OCI-LY3 (cell line): ENCODE measurements around the gene LARGE1.

Experiments
- EZH2phosphoT487 ChIP-seq: fragments of 200-600 bp; shearing (Covaris generic); IDR thresholded peaks from 2 replicates; pipeline ENCODE4 v1.6.1; 2018; ENCODE audit warnings: antibody characterized with exemption, mixed run types, low read depth
- TF ChIP-seq, protein P1 (sequence below): fragments of 200-600, 300-600 bp; sonication (generic); IDR thresholded peaks from 2 replicates; pipeline ENCODE4 v1.5.1; 2014; ENCODE audit warnings: antibody characterized with exemption, low read length, low read depth

DNA sequence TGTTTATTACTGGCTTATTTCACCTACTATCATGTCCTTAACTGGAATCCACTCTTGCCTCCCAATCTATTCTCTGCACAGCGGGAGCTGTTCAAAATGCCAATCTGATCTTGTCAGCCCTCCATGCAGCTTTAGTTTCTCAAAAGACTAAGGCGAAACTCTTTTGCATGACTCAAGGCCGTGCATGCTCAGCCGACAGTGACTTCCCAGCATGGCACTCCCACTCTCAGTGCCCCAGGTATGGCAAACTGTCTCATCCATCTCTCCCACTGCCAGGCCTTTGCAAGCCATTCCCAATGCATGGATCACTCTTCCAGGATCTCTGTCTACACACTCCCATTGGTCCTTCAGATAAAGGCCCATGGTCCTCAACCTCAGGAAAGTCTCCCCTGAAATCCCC, 245.9 kb downstream of the LARGE1 start:
- TF ChIP-seq, protein P1, sequence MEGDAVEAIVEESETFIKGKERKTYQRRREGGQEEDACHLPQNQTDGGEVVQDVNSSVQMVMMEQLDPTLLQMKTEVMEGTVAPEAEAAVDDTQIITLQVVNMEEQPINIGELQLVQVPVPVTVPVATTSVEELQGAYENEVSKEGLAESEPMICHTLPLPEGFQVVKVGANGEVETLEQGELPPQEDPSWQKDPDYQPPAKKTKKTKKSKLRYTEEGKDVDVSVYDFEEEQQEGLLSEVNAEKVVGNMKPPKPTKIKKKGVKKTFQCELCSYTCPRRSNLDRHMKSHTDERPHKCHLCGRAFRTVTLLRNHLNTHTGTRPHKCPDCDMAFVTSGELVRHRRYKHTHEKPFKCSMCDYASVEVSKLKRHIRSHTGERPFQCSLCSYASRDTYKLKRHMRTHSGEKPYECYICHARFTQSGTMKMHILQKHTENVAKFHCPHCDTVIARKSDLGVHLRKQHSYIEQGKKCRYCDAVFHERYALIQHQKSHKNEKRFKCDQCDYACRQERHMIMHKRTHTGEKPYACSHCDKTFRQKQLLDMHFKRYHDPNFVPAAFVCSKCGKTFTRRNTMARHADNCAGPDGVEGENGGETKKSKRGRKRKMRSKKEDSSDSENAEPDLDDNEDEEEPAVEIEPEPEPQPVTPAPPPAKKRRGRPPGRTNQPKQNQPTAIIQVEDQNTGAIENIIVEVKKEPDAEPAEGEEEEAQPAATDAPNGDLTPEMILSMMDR, result no peak
- TF ChIP-seq EZH2phosphoT487, result no peak
